Skin epidermis (tissue), 12 donors: ENCODE data around the gene GRAMD1B.
A peak's percentile ranks its signal among the peaks of the same experiment; 100 is the strongest.

Experiments used
- H3K27ac ChIP-seq, 21 experiments: fragments of 200-600 bp; sonication (generic) in 11 of 21; one replicate each; pipeline ENCODE4 v1.5.0; 2020; ENCODE audit warnings: mild to moderate bottlenecking in 3 of 21, inconsistent platforms in 2 of 21, moderate library complexity in 2 of 21
- H3K4me3 ChIP-seq, 7 experiments: fragments of 200-600 bp; sonication (generic) in 2 of 7; one replicate each; pipeline ENCODE4 v1.5.0; 2020; ENCODE audit warnings: inconsistent platforms in 2 of 7, mild to moderate bottlenecking in 2 of 7, moderate library complexity in 1 of 7

The GRAMD1B gene

DNA sequence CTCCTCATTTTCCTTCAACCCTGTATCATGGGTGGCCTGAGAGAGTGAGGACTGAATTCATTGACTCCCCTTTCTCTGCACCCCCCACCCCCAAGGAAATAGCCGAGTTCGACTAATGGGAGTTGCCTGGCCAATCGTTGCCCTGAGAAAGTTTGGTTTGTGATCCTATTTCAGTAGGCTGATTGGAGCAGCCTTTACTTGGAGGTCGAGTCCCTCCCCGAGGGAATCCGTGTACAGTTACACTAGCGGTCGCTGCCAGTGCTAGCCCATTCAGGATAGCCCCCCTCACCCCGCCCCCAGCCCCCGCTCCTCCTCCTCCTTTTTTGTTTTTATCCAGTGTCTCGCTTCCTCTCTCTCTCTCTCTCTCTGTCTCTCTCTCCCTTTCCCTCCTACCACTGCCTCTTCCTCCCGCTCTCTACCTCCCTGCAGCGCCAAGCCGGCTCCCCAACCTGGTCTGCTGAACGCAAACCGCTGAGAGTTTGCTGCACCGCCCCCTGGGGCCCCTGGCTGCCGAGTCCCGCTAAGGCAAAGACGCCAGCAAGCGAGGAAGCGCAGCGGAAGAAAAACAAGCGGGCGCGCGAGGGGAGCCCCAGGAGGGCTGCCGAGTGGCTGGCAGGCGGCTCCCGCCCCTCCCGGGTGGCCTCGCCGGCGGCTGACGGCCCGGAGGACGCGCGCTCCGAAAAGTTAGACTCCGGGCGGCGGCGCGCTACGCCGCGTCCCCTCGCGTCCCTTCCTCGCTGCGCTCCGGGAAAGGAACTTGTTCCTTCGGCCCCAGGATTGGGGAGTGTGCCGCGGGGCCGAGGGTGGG, at the start of gene GRAMD1B:
GRAMD1B (plus strand) TSS at position 357 of the 808 bp plus-strand sequence. CDS start 524 bp downstream, outside the sequence.
- Histone ChIP-seq H3K4me3 (peak within 1 kb of the TSS; percentile 33 to 60 (median 55)), H3K27ac (peak within 1 kb of the TSS in 20 of 21 experiments; percentile 2 to 90 (median 75))

DNA sequence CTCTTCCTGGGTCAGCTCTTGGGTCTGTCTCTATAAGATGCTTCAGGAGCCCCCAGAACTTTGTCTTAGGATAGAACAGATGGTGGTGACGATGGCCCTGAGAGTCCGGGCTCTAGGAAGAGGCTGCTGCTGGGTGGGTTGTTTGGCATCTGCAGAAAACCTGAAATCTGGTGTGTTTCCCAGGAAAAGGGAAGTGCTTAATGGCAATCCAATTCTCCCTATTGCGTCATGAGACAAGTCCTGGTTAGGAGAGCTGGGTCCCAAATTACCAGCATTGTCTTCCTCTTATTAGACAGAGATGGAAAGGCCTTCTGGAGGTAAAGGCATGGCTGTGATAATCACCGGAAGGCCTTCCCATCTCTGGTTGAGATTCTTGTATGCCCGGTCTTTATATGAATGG, 48.9 kb upstream of the GRAMD1B start:
- no peak overlapping the region for H3K27ac ChIP-seq
- H3K4me3 ChIP-seq, result no peak overlapping the region

DNA sequence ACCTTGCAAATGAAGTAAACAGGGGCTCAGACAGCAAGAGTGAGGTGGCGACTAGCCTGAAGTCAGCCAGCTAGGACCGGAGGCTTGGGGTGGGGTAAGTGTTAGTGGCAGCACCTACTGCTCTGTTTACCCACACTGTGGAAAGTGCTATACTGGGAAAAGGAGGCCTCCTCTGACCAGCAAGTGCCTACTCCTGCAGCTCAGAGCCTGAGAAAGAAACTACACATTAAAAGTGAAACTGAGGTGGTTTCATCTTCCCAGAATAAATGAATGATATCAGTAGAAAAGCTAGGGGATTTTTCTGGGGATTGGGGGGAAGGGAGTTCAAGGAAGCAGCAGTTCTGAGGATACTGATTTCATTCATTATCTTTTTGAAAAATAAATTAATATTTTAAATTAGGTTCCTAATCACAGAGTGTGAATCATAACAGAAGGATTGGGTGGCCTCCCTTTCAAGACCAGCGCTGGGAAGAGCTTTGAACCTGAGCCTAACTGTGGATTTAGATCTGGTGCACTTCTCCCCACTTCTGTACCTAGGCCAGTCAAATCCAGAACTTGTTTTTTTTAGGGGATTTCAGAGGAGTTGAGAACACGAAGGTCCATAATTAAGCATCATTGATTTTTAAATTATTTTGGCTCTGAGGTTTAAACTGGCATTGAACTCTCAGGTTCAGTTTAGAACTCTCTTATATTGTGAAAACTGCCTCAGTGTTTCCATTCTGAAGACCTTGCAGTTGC, 48.1 kb upstream of the GRAMD1B start:
- Histone ChIP-seq H3K27ac (no peak overlapping the region), H3K4me3 (no peak overlapping the region)

DNA sequence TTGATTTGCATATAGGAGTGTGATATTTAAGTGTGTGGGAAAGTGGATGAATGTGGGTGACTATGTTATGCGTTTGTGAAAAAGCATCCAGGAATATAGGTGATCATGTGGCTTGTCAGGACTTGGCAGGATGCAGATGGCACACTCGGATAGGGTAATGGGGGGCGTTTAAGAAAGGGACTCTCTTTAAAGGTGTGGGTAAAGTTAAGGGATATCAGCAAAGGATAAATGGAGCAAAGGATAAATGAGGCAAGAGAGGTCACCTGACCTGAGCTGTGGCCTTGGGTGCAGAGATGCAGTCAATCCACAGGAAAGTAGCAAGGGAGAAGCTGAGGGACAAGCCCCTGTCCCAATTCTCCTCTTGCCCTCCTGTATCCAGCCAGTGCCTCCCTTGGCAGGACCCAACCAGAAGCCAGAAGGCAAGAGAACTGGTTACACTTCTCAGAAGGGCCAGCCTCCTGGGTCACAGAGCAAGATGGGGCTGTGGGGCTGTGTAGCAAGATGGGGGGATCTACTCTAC, 47.5 kb upstream of the GRAMD1B start:
- no peak overlapping the region for H3K4me3 ChIP-seq
- no peak overlapping the region for H3K27ac ChIP-seq

DNA sequence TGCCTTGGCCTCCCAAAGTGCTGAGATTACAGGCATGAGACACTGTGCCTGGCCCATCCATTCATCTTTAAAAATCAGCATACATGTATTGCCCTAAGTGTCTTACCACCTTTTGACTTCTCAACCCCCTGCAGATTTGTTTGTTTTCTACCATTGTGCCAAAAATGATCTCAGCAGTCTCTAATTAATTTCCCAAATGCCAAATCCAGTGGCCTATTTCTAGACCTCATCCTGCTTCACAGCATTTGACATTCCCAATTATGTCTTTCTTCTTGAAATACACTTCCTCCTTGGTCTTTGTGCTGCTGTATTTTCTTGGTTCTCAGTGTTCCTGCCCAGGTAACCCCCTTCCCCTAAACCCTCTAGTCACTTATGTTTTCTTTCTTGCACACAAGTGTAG, 46.0 kb upstream of the GRAMD1B start:
- Histone ChIP-seq H3K4me3 (no peak overlapping the region), H3K27ac (no peak overlapping the region)

DNA sequence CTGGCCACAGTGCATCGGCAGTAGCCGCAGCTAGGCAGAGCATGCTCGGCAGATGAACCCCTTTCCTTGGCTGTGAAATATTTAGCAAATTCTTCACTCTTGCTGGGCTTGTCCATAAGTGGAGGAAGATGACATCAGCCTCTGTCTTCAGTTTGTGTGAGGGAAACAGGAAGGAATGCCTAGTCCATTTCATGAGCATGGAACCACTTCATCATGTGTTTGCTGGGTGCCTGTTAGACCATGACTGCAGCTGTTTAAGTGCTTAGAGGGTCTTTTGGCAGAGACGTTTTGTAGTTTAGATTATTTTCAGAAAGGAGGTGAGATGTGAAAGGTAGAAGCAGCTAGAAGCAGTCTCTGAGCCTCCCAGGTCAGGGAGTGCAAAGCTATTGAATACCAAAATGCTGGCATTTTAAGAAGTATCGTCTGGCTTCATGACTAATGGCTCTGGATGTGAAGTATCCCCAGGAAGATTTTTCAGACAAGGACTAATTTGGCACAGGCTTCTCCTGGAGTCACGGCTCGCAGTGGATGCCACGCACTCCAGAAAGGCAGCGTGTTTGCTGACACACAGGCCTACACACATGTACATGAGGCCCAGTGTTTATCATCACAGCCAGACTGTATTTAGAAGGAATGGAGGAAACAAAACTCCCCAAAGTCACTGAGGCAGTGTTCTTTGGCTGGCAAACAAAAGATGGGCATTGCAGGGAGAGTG, 43.1 kb upstream of the GRAMD1B start:
- Histone ChIP-seq H3K4me3 (no peak overlapping the region), H3K27ac (peak overlapping the region in 4 of 21 experiments; percentile 29 to 73 (median 46))

DNA sequence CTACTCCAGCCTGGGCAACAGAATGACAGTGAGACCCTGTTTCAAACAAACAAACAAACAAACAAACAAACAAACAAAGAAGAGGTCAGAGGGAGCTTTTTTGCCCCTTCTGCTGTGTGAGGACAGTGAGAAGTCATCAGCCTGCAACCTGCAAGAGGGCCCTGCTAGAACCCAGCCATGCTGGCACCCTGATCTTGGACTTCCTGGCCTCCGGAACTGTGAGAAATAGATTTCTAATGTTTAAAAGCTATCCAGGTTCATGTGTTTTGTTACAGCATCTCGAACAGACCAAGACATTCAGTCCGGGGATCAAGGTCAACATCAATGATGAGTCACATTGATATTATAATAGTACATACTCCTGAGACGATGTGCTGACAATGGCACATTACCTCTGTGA, 41.4 kb upstream of the GRAMD1B start:
- no peak overlapping the region for H3K4me3 ChIP-seq
- no peak overlapping the region for H3K27ac ChIP-seq

DNA sequence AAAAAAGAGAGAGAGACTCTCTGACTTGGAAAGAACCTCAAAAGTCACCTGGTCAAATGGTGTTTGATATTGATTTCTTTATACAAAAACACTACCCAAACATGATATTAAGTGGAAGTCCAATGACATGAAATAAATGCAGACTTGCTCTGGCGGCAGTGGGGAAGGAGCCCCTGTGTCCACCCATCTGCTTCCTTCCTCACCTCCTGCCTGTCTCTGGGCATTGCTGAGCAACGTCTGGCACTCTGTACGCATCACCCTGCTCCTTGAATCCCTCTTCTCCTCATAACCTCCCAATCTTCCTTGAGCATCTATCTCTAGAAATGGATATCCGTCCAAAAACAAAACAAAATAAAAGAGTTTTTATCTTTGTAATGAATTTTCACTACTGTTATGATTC, 39.9 kb upstream of the GRAMD1B start:
- H3K27ac ChIP-seq, result no peak overlapping the region
- no peak overlapping the region for H3K4me3 ChIP-seq

DNA sequence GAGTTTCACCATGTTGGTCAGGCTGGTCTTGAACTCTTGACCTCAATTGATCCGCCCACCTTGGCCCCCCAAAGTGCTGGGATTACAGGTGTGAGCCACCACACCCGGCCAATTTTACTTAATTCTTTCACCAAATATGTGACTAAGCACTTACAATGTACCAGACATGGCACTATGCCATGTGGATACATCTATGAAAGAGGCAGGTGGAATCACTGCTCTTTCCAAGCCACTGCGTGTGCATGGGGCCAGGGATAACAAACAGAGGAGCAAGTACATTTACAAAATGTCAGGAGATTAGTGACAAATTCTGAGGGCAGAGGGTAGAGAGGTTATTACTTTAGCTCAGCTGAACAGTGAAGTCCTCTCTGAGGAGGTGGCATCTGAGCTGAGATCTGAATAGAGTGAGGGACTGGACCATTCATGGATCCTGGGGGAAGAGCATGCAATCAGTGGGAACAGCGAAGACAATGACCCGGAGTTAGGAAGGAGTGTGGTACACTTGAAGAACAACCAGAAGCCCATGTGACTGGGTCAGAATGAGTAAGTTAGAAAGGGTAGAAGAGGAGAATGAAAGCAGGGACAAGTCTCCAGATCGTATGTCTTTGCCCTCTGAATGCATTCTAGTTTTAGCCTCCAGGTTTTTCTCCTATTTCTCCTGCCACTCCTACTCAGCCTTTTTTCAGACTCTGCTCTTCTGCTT, 38.3 kb upstream of the GRAMD1B start:
- Histone ChIP-seq H3K4me3 (no peak overlapping the region), H3K27ac (no peak overlapping the region)

DNA sequence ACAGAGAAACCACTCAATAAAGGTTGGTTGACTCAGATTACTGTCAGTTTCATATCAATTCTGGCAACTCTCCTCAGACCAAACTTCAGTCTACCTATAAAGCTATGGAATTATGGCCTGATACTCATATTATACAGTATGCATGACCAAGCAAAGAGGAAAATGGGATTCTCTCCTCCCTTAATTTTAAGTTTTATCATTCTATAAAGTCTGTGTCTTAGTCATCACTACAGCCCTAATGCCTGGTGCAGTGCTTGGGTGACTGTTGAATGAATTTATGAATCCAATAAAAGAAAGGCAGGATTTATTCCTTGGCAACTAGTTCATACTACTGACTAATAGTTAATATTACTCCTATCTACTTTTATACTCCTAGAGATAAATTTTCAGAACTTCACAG, 37.6 kb upstream of the GRAMD1B start:
- Histone ChIP-seq H3K4me3 (no peak overlapping the region), H3K27ac (no peak overlapping the region)

DNA sequence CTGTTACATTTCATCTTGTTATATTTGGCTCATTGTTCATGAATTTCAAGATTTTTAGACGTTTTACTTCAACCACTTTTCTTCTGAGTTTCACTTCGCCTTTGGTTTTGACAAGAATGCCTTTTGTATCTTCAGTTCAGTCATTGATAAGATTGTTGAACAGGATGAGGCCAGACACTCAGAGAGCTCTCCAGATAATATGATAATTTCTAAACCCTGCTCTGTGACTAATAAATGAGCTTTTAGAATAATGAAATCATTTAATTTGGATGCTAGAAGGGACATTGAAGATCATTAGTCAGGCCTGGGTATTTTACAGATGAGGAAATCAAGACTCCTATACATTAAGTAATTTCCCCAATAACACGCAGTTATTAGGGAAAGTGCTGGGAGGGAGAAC, 37.2 kb upstream of the GRAMD1B start:
- no peak overlapping the region for H3K27ac ChIP-seq
- H3K4me3 ChIP-seq, result no peak overlapping the region

DNA sequence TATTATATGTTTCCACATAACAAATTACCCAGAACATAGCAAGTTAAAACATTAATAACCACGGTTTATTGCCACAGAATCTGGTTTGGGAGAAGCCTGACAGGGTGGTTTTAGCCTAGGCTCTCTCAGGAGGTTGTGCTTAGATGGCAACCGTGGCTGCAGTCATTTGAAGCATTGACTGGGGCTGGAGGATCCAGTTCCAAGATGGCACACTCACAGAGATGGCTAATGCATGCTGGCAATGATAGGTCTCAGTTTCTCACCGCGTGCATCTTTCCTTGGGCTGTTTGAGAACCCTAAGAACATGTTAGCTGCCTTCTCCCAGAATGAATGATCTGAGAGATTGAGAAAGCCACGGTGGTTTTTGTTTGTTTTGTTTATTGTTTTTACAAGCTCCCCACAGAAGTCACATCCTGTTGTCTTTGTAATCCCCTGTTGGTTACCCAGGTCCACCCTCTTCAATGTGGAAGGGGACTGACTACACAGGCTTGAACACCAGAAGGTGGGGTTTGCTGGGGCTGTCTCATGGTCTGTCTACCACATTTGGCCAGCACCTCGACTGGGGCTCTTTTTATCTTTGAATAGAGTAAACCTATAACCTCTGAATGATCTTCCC, 36.6 kb upstream of the GRAMD1B start:
- Histone ChIP-seq H3K4me3 (no peak overlapping the region), H3K27ac (no peak overlapping the region)

DNA sequence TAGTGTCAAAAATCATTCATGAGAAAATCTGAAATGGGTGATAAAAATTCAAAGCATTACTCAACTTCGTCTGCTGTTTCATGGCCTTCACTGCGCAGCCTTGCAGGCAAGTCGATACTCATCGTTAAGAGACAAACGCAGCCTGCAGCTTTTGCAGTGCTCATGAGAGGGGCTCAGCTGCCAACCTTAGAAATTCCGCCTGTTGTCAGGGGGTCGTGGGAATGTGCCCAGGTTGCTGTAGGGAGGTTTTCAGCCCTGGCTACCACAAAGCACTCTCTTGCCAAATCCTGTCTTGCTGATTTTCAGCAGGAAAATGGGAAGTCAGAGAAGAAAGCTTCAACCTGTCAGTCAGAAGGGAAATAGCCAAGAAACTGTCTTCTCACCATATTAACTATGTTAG, 25.4 kb upstream of the GRAMD1B start:
- Histone ChIP-seq H3K4me3 (no peak overlapping the region), H3K27ac (no peak overlapping the region)

DNA sequence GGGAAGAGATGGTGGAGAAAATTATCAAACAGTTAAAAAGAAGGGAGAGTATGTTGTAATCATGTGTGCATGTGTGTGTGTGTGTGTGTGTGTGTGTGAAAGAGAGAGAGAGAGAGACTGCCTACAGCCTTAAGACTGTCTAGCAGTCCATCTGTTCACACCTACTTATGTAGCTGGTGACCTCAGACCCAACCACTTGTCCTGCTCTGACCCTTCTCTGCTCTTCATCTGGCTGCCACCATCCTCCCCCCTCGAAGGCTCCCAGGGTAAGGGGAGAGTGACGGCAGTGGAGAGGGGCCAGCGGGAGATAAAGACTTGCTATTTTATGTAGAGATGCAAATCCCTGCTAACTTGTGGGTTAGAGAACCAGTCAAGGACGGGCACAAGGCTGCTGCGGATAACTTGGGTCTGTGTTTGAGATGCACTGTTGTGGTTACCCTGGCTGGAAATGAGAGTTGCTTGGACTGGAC, 24.9 kb upstream of the GRAMD1B start:
- Histone ChIP-seq H3K4me3 (no peak overlapping the region), H3K27ac (no peak overlapping the region)

DNA sequence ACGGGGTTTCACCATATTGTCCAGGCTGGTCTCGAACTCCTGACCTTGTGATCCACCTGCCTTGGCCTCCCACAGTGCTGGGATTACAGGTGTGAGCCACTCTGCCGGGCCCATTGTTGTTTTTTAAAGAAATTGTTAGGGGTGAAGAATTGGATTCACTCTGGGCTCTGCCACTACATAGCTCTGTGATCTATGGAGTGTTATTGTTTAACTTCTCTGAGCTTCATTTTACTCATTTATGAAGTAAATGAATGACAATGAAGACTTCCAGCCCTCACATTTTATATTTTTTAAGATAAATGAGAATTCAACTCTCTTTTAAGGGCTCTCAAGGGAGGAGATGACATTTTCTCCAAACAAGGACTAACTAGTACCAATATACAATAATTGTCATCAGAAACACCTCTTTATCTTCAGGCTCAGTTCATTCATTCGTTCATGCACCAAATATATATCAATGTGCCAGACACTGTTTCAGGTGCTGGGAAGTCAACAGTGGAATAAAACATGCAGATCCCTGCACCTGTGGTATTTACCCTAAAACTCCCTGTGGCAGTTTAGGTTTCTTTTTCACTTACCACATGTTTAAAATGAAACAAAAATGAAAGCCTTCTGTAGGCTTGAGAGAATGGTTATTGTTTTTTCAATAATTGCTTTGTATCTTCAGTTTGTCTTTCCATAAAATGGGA, 23.5 kb upstream of the GRAMD1B start:
- Histone ChIP-seq H3K27ac (no peak overlapping the region), H3K4me3 (no peak overlapping the region)

DNA sequence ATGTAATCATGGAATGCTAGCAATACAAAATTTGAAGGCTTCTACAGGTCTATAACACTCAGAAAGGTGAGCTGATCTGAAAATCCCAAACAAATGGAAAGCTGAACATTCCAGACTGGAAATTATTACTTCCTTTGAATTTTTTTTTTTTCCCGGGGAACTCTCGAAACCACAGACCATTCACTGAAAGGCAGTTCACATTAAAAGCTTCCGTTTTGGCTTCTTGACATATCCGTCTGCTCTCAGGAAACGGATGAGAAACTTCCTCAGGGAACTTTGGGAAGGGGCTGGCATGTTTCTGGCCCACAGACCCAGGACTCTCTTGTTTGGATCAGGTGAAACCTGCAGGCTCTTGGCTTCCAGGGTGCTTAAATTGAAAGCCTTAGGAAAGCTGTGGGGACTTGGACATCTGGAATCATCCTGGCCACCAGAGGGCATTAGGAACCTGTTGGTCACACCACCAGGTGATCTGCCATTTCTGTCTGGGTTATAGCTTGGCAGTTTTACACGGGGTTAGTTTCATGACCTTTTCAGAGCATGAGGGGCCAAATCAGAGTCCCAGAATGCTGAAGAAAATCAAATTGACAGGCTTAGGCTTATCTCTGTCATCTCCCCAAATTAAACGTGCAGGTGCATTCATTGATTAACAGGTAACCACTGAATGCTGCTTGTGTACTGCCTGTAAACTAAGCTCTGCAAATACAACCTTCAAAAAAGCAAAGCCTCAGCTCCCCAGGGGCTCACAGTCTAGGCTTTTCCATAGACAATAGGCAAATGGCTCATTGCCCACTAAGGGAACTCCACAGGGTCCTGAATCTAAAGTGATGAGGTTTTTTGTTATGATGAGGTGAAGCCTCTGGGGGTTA, 22.7 kb upstream of the GRAMD1B start:
- Histone ChIP-seq H3K4me3 (no peak overlapping the region), H3K27ac (no peak overlapping the region)

DNA sequence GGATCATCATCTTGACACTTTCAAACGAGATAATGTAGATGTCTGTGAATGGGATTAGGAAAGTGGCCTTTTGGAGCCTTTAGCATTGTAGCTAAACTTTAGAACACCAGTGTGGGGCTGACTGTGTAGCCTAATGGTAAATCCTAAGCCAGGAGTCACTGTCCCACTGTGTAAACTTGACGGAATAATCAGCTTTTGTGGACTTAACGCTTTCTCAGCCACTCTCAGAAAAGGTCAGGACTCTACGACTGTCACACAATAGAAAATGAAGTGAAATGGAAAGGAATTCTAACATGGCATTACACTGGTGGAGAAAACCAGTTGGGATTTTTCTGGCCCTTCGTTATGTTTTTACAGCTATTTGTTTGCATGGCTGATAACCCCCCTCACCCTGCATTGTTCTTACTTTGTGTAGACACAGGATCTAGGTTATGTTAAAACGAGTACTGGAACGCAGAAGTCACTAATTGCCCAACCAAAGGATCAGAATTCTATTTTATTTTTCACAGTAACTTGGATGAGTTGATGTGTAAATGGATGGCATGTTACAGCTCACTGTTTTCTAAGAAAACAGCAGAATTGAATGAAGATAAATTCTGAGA, 22.0 kb upstream of the GRAMD1B start:
- H3K27ac ChIP-seq, result no peak overlapping the region
- no peak overlapping the region for H3K4me3 ChIP-seq
